Measurements from ENCODE around the gene ARCN1.
A peak's percentile ranks its signal among the peaks of the same experiment; 100 is the strongest.

Gene ARCN1

GRCh38 chr11:118560806-118561205, 11.4 kb upstream of the ARCN1 start:
- ATAC-seq (ENCODE audit: insufficient read depth, low read depth) (no peak), DNase-seq (no peak)
- Histone ChIP-seq H3K27ac (ENCODE audit: low read length) (no peak overlapping the region), H3K9me3 (ENCODE audit: insufficient read depth, low read length, severe bottlenecking) (no peaks in the 10 kb centered on the region), H3K4me1 (ENCODE audit: insufficient read depth, low read length) (peaks cover 24% of the 10 kb centered on the region), H4K20me1 (ENCODE audit: insufficient read depth, low read length) (no peaks in the 10 kb centered on the region), H3K9ac (ENCODE audit: low read depth, low read length) (no peak overlapping the region), H3K79me2 (ENCODE audit: insufficient read depth, low read length) (no peaks in the 10 kb centered on the region), H3K4me3 (ENCODE audit: low read depth in 1 of 2, low read length in 2 of 2) (no peak overlapping the region), H3K27me3 (ENCODE audit: insufficient read depth, low read length, poor library complexity) (no peaks in the 10 kb centered on the region), H3K4me2 (ENCODE audit: insufficient read depth, low read length) (no peak overlapping the region), H3K36me3 (ENCODE audit: insufficient read depth, low read length) (peaks cover 6% of the 10 kb centered on the region; the same call in 1 of the 2 replicates), H2AFZ (ENCODE audit: low read depth, low read length) (no peak overlapping the region)
- TF ChIP-seq CTCF (IDR thresholded peaks at IDR 0.05; ENCODE audit: borderline replicate concordance, extremely low read depth, low read length, poor library complexity, severe bottlenecking) = no peak
- TF ChIP-seq EZH2 (IDR thresholded peaks at IDR 0.05; ENCODE audit: borderline replicate concordance, low read depth, low read length, severe bottlenecking) = no peak

- ATAC-seq (ENCODE audit: insufficient read depth, low read depth) = no peak
- Histone ChIP-seq H3K79me2 (ENCODE audit: insufficient read depth, low read length) (no peaks in the 10 kb centered on the region), H3K4me2 (ENCODE audit: insufficient read depth, low read length) (peak overlapping the region; percentile 84), H3K4me1 (ENCODE audit: insufficient read depth, low read length) (peaks cover 29% of the 10 kb centered on the region), H3K9me3 (ENCODE audit: insufficient read depth, low read length, severe bottlenecking) (no peaks in the 10 kb centered on the region), H3K9ac (ENCODE audit: low read depth, low read length) (peak overlapping the region; percentile 24; the same call in 1 of the 2 replicates), H2AFZ (ENCODE audit: low read depth, low read length) (peak overlapping the region; percentile 60), H4K20me1 (ENCODE audit: insufficient read depth, low read length) (no peaks in the 10 kb centered on the region), H3K27me3 (ENCODE audit: insufficient read depth, low read length, poor library complexity) (no peaks in the 10 kb centered on the region), H3K36me3 (ENCODE audit: insufficient read depth, low read length) (0 out of 2 replicates have a peak, but pooled peaks cover 3% of the 10 kb centered on the region), H3K4me3 (ENCODE audit: low read depth in 1 of 2, low read length in 2 of 2) (peak overlapping the region in 1 of 2 experiments; percentile 62; a peak in 2 of 4 replicates), H3K27ac (ENCODE audit: low read length) (0 out of 2 replicates have a peak overlapping the region, but pooled peaks have one; percentile 41)
- TF ChIP-seq EZH2 (IDR thresholded peaks at IDR 0.05; ENCODE audit: borderline replicate concordance, low read depth, low read length, severe bottlenecking) = no peak
- TF ChIP-seq CTCF (IDR thresholded peaks at IDR 0.05; ENCODE audit: borderline replicate concordance, extremely low read depth, low read length, poor library complexity, severe bottlenecking) = no peak
- DNase-seq = no peak
Measured at GRCh38 chr11:118565051-118565450, 7.2 kb upstream of the ARCN1 start.

- H3K79me2 ChIP-seq (ENCODE audit: insufficient read depth, low read length) = peaks cover 34% of the 10 kb centered on the region
- H3K4me2 ChIP-seq (ENCODE audit: insufficient read depth, low read length) = no peak overlapping the region
- TF ChIP-seq EZH2 (IDR thresholded peaks at IDR 0.05; ENCODE audit: borderline replicate concordance, low read depth, low read length, severe bottlenecking) (no peak), CTCF (IDR thresholded peaks at IDR 0.05; ENCODE audit: borderline replicate concordance, extremely low read depth, low read length, poor library complexity, severe bottlenecking) (no peak)
- peaks cover 8% of the 10 kb centered on the region for H4K20me1 ChIP-seq (ENCODE audit: insufficient read depth, low read length)
- no peak overlapping the region for H3K4me3 ChIP-seq (ENCODE audit: low read depth in 1 of 2, low read length in 2 of 2)
- no peaks in the 10 kb centered on the region for H3K9me3 ChIP-seq (ENCODE audit: insufficient read depth, low read length, severe bottlenecking)
- H3K4me1 ChIP-seq (ENCODE audit: insufficient read depth, low read length) = peaks cover 43% of the 10 kb centered on the region
- no peak overlapping the region for H2AFZ ChIP-seq (ENCODE audit: low read depth, low read length)
- H3K9ac ChIP-seq (ENCODE audit: low read depth, low read length) = no peak overlapping the region
- DNase-seq (no peak), ATAC-seq (ENCODE audit: insufficient read depth, low read depth) (no peak)
- peaks cover 5% of the 10 kb centered on the region; the same call in 1 of the 2 replicates for H3K36me3 ChIP-seq (ENCODE audit: insufficient read depth, low read length)
- H3K27me3 ChIP-seq (ENCODE audit: insufficient read depth, low read length, poor library complexity) = no peaks in the 10 kb centered on the region
- H3K27ac ChIP-seq (ENCODE audit: low read length) = no peak overlapping the region
Measured at GRCh38 chr11:118569670-118570069, 2.5 kb upstream of the ARCN1 start.

All from DND-41 (cell line).